ENCODE data around the gene TCP10L.
"Not testable (repeated sequence)": the region's sequence is repeated elsewhere in the genome, so short reads cannot be mapped to it uniquely, and the experiment has no call there.

TCP10L gene

DNA sequence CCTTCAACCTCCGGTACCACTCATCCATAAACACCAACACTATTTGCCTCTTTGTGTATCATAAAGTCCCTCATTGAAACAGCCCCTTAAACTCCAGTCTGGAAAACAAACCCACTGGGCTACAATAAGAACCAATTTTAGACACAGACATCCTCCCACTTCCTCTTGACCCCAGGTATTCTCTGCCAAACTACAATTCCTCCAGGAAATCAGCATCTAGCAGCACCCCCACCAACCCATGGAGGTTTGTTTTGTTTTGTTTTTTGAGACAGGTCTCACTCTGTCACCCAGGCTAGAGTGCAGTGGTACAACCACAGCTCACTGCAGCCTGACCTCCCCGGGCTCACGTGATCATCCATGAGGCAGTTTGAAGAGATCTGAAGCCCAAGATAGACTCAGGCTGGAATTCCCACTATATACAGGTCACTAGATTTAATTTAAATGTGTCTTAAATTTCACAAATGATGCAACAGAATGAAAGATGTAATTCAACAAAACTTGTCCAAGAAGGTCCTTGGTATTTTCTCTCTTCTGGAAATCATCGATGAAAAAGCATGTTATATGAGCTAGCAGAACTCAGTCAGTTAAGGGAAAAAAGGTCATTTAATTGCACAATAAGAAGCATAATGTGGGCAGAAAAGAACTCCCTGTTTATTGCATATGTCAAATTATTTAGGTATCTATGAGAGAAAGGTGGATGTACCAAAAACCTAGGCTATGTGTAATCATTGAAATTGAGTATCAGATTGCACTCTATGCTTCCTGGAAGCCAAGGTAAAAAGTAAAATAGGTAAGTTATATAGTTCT lies 30.3 kb downstream of the TCP10L start:
- peak; percentile 18 for DNase-seq (ENCODE audit: low read depth)

DNA sequence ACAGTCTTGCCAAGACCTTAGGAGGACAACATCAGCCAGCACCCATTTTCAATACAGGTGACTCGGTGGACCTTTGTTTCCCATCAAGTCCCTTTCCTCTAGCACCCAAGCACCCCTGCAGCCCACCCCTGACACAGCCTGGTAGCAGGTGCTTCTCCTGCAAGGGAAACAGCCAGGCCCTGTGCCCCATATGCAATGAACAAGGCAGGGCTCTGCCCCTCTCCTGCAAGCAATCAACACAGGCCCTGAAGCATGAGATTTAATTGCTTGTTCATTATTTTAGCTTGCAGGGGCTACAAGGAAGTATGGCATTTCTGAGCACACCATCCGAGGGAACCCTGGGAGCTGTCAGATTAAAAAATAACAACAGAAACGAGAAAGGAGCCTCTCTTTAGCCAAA lies 35.4 kb downstream of the TCP10L start:
- DNase-seq (ENCODE audit: low read depth) = no peak

DNA sequence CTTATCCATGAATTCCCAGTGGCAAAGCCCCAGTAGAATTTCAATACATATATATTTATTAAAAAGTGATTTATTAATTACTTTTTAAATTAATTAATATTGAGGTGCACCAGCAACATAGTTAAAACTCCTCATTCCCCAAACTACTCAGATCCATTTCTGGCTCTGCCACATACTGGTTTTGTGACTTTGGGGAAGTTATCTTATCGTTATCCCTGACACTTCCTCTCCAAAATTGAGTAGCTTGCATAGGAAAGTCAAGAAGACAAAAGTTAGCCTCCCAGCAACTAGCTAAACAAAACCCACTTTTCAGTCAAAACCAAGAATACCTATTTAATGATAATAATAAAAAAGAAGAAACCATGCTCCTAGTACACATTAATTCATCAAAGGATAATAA lies 35.9 kb downstream of the TCP10L start:
- DNase-seq (ENCODE audit: low read depth) = no peak

- DNase-seq (ENCODE audit: low read depth) = no peak
These were observed 36.3 kb downstream of the TCP10L start for GRCh38 chr21:32548978-32549377.

GRCh38 chr21:32547018-32547417 lies 38.3 kb downstream of the TCP10L start:
- no peak for DNase-seq (ENCODE audit: low read depth)

GRCh38 chr21:32545948-32546441 lies 39.3 kb downstream of the TCP10L start:
- no peak for DNase-seq (ENCODE audit: low read depth)

GRCh38 chr21:32544697-32545096 lies 40.6 kb downstream of the TCP10L start:
- no peak for DNase-seq (ENCODE audit: low read depth)

- no peak for DNase-seq (ENCODE audit: low read depth)
These were observed 41.3 kb downstream of the TCP10L start for GRCh38 chr21:32543975-32544374.

- not testable (repeated sequence) for DNase-seq (ENCODE audit: low read depth)
These were observed 42.3 kb downstream of the TCP10L start for GRCh38 chr21:32543056-32543455.

DNA sequence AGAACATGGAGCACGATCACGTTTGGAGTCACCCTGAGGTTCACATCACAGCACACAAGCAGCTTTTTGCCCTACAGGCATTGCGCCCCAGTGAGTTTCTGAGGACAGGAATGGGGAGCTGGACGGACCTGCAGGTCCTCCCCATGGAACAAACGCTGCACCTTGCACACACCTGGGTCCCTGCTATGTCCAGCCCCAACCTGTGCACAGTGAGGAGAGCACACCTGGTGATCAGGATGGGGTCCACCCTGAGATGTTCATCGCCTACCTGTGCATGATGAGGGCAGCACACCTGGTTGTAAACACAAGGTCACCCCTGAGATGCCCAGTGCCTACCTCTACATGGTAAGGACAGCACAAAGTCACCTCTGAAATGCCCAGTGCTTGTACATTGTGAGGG lies 45.9 kb downstream of the TCP10L start:
- DNase-seq (ENCODE audit: low read depth) = no peak

GRCh38 chr21:32538147-32538792 lies 47.1 kb downstream of the TCP10L start:
- no peak for DNase-seq (ENCODE audit: low read depth)

DNA sequence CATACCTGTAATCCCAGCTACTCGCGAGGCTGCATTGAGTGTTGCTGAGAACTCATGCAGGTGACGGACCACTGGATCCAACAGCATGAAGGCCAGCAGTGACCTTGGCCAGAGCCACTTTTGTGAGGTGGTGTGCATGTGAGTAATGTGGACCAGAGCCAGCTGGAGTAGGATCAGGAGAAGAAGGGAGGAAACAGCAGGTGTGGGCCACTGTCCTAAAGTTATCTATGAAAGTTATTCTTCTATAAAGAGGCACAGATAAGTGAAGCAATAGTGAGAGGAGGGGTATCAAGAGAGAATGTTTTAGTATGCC lies 47.8 kb downstream of the TCP10L start:
- no peak for DNase-seq (ENCODE audit: low read depth)

DNA sequence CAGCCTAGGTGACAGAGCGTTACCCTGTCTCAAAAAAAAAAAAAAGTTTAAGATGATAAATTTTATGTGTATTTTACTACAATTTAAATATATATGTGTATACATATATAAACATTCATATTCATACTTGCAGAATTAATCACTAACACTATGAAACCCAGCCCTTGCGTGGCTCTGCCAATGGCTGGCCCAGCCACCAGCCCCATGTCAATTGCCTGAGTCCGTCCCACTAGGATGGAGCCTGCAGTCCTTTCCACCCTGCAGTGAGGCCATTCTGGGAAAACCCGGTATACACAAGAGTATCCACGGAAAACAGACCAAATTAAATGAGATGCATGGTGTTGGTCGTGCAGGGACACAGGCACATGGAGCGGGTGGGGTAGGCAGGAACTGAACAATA lies 49.7 kb downstream of the TCP10L start:
- no peak for DNase-seq (ENCODE audit: low read depth)

DNA sequence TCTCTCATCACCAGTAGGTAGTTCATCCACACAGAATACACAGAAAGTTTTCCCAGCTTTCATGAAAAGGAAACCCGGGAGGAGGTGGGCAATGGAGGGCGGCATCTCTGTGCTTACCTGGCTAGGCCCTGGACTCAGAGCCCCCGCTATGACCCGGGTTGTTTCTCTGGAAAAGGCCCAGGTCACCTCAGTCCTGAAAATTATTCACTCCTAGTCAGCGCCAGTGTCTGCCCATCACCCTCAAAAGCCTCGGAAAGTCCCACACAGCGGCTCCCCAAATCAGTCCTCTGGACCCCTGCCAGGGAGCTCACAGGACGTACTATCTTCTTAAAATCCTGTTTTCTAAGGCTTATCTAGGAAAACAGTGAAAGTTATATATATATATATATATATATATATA lies 51.2 kb downstream of the TCP10L start:
- DNase-seq (ENCODE audit: low read depth) = no peak

DNA sequence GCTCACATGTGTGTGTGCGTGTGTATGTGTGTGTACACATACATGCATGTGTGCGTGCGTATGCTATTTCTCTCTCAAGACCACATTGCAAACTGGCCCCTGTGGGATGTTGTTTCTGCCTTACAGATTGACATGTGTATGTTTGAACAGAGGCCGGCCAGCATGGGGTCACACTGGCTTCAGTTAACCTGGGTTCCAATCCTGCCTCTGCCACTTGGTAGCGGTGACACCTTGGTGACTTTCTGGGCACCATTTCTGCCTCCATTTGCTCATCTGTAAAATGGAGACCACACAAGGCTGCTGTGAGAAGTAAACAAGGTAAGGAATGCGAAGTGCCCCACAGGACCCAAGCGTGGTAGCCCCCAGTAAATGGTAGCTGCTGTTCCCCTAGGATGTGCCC lies 51.7 kb downstream of the TCP10L start:
- no peak for DNase-seq (ENCODE audit: low read depth)

- DNase-seq (ENCODE audit: low read depth) = no peak
These were observed 52.3 kb downstream of the TCP10L start for GRCh38 chr21:32533053-32533452.

DNA sequence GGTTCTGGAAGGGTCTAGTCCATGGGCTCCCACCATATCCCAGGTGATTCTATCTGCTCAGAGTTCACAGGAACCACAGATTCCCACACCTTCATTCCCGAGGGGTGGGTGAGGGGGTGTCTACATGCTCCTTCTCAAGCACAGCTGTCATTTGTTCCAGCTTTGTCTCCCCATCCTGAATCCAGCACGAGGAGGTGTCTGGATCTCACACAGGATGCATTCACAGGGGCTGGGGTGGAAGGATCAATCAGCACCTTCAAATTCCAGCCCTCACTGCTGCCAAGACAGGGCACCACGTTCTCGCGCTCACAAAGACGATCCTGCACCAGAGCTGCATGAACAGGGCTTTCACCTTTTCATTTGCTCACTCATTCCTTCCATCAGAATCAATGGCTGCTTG lies 52.7 kb downstream of the TCP10L start:
- no peak for DNase-seq (ENCODE audit: low read depth)

DNA sequence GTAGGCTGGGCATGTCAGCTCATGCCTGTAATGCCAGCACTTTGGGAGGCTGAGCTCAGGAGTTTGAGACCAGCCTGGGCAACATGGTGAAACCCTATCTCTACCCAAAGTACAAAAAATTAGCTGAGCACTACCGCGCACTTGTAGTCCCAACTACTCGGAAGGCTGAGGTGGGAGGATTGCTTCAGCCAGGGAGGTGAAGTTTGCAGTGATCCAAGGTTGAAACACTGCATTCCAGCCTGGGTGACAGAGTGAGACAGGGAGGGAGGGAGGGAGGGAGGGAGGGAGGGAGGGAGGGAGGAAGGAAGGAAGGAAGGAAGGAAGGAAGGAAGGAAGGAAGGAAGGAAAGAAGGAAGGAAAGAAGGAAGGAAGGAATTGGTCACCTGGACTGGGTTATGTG lies 53.8 kb downstream of the TCP10L start:
- DNase-seq (ENCODE audit: low read depth) = not testable (repeated sequence)

DNA sequence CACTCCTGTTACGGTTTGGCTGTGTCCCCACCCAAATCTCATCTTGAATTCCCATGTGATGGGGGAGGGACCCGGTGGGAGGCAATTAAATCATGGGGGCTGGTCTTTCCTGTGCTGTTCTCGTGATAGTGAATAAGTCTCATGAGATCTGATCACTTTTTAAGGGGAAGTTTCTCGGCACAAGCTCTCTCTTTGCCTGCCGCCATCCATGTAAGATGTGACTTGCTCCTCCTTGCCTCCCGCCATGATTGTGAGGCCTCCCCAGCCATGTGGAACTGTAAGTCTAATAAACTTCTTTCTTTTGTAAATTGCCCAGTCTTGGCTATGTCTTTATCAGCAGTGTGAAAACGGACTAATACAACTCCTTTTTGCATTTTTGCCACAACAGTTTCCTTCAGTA lies 54.5 kb downstream of the TCP10L start:
- DNase-seq (ENCODE audit: low read depth) = not testable (repeated sequence)

DNA sequence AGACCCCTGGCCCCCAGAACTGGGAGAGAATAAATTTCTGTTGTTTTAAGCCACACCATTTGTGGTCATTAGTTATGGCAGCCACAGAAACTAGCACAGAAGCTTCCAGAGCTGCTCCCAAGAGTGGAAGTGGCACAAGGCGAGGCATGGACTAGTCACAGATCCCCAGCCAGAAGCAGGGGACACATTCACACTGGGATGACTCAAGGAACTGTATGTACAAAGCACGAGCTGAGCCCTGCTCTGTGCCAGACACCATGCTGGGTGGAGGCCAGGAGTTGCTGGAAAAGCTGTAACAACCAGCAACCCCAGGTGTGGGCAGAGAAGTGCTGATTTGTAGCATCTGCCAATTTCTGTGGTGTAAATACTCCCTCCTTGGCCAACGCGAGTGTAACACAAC lies 55.6 kb downstream of the TCP10L start:
- DNase-seq (ENCODE audit: low read depth) = no peak

GRCh38 chr21:32525282-32525681 lies 60.0 kb downstream of the TCP10L start:
- no peak for DNase-seq (ENCODE audit: low read depth)

DNA sequence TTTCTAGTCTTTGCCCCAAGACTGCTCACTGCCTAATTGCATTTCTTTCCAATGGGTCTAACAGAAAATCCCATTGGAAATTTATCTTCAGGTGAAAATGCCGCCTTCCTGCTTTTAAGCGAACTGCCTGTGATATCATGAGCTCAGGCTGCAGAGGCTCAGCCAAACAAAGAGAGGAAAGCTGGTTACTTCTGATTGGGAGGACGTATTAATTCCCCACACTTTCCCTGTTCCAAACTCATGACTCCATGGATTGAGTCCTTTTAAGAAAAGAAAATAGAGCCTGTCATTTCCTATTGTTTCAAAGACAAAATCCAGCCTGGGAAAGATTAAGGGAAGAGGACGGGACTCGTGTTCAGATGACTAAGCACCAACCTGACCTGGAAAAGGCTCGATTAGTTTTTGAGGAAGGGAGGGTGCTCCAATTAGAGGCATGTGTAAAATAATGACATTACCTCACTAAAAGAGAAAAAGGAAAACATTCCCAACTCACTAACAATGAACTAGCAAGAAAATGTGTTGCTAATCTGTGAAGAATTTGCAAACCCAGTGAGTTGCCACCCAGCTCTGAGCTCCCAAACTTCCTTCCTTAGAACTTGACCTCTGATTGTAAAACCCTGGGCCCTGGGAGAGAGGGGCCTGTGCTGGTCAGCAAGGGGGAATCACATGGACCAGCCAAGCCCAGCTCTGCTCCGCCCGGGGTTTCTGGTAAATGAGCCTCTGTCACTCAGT lies 61.2 kb downstream of the TCP10L start:
- no peak for DNase-seq (ENCODE audit: low read depth)

Data from fibroblast of the conjunctiva (primary cell).